Common myeloid progenitor, CD34-positive (primary cell): ENCODE measurements around the gene UBE3D.

Experiments used
- CTCF ChIA-PET: fragments of 350-600 bp; sonication (Branson Sonifier 250); formaldehyde crosslinking; loops from one replicate; lab custom pipeline; 2021; ENCODE audit warnings: antibody characterized with exemption; lab: Charles Lee
- POLR2A ChIA-PET: fragments of 350-600 bp; sonication (Branson Sonifier 250); formaldehyde crosslinking; loops from one replicate; lab custom pipeline; 2021; ENCODE audit warnings: antibody characterized with exemption; lab: Charles Lee
- DNase-seq, 3 donors: peaks; one replicate each; pipeline versions ENCODE4 v3.0.0 to v3.0.0-alpha.2; 2013
- H3K27ac ChIP-seq, 2 experiments: 1 replicate in 1 of 2; 2 replicates in 1 of 2; pipeline ENCODE4 v1.7.0; 2013; ENCODE audit warnings: inconsistent platforms in 2 of 2, low read length in 2 of 2, mild to moderate bottlenecking in 2 of 2, low read depth in 1 of 2, moderate library complexity in 1 of 2; ENCODE audit not compliant: severe bottlenecking in 2 of 2, insufficient read depth in 1 of 2, poor library complexity in 1 of 2
- H3K27me3 ChIP-seq, 5 experiments: replicated peaks in 2 of 5; 1 replicate in 3 of 5; 2 replicates in 2 of 5; pipeline versions ENCODE4 v1.6.1 to v1.7.0; 2013; ENCODE audit warnings: low read length in 4 of 5, mild to moderate bottlenecking in 2 of 5, moderate library complexity in 2 of 5, inconsistent platforms in 1 of 5; ENCODE audit not compliant: insufficient read depth in 5 of 5, control insufficient read depth in 4 of 5
- H3K36me3 ChIP-seq, 4 experiments: 1 replicate in 2 of 4; 2 replicates in 2 of 4; pipeline versions ENCODE4 v1.6.1 to v1.7.0; 2013; ENCODE audit warnings: low read length in 3 of 4, control low read depth in 1 of 4, mild to moderate bottlenecking in 1 of 4; ENCODE audit not compliant: control insufficient read depth in 4 of 4, insufficient read depth in 4 of 4
- H3K4me1 ChIP-seq, 4 experiments: 1 replicate in 3 of 4; 2 replicates in 1 of 4; pipeline versions ENCODE4 v1.6.1 to v1.7.1; 2013; ENCODE audit warnings: low read length in 3 of 4, mild to moderate bottlenecking in 3 of 4, control low read depth in 1 of 4, inconsistent platforms in 1 of 4, moderate library complexity in 1 of 4; ENCODE audit not compliant: control insufficient read depth in 4 of 4, insufficient read depth in 4 of 4; ENCODE audit errors: control extremely low read depth in 1 of 4
- H3K4me3 ChIP-seq, 7 experiments: 1 replicate in 4 of 7; 2 replicates in 3 of 7; pipeline versions ENCODE4 v1.5.1 to v1.7.0; 2013; ENCODE audit warnings: mild to moderate bottlenecking in 7 of 7, low read length in 6 of 7, moderate library complexity in 6 of 7, inconsistent platforms in 2 of 7, low read depth in 2 of 7, control low read depth in 1 of 7; ENCODE audit not compliant: insufficient read depth in 4 of 7, control insufficient read depth in 1 of 7; ENCODE audit errors: extremely low read depth in 1 of 7
- H3K9me3 ChIP-seq, 5 experiments: 1 replicate in 4 of 5; 2 replicates in 1 of 5; pipeline versions ENCODE4 v1.6.1 to v1.7.1; 2013; ENCODE audit warnings: low read length in 4 of 5, mild to moderate bottlenecking in 2 of 5, inconsistent platforms in 1 of 5, low read depth in 1 of 5, moderate library complexity in 1 of 5; ENCODE audit not compliant: control insufficient read depth in 4 of 5, insufficient read depth in 2 of 5; ENCODE audit errors: control extremely low read depth in 1 of 5
- WGBS: methylation state at CpG from one replicate; pipeline ENCODE4 v1.1.5; 2013; ENCODE audit not compliant: insufficient coverage; 5-methylcytosine and 5-hydroxymethylcytosine counted together

Gene UBE3D

GRCh38 chr6:83071023-83071422, 5.4 kb upstream of the UBE3D start:
- Histone ChIP-seq H3K4me1 (peaks cover 6 to 28% (median 18%) of the 10 kb centered on the region in 4 experiments), H3K9me3 (no peaks in the 10 kb centered on the region), H3K27me3 (no peaks in the 10 kb centered on the region), H3K4me3 (peak overlapping the region in 3 of 7 experiments; percentile 23 to 57 (median 25)), H3K27ac (no peak overlapping the region), H3K36me3 (peaks cover 0 to 4% (median 0%) of the 10 kb centered on the region in 4 experiments)
- CTCF ChIA-PET, result interaction anchor here (7.4 kb wide), 1 partner anchor 146 kb away, joined by 86 read pairs; no protein-coding TSS in a partner anchor
- DNase-seq, result peak; percentile 31 to 69 (median 56)
- 77% methylated on average over 4 of the region's 4 CpGs for WGBS
- POLR2A ChIA-PET, result no interaction called here

- Histone ChIP-seq H3K27ac (no peak overlapping the region), H3K4me1 (peaks cover 13 to 37% (median 28%) of the 10 kb centered on the region in 4 experiments), H3K9me3 (no peaks in the 10 kb centered on the region), H3K27me3 (no peaks in the 10 kb centered on the region), H3K36me3 (no peaks in the 10 kb centered on the region), H3K4me3 (no peak overlapping the region)
- DNase-seq, result no peak
- ChIA-PET POLR2A (no interaction called here), CTCF (interaction anchor here (0.6 to 7.4 kb wide), 3 partner anchors 13 to 152 kb away, joined by 3 to 86 read pairs (median 5); no protein-coding TSS in a partner anchor)
Observed at GRCh38 chr6:83069633-83070032, 4.0 kb upstream of the UBE3D start.

GRCh38 chr6:83068616-83069015, 3.0 kb upstream of the UBE3D start:
- ChIA-PET POLR2A (interaction anchor here (0.6 kb wide), 1 partner anchor 35 kb away, joined by 3 read pairs; no protein-coding TSS in a partner anchor), CTCF (interaction anchor here (1.6 to 7.4 kb wide), 7 partner anchors 10 to 446 kb away, joined by 3 to 86 read pairs (median 7); no protein-coding TSS in a partner anchor)
- WGBS, result no CpG with 5 or more reads among the region's 6 CpGs
- H3K27me3 ChIP-seq, result no peaks in the 10 kb centered on the region
- peak in 1 of 3 donors; percentile 16 for DNase-seq
- no peaks in the 10 kb centered on the region for H3K36me3 ChIP-seq
- peak overlapping the region in 6 of 7 experiments; percentile 76 to 94 (median 88) for H3K4me3 ChIP-seq
- peaks cover 13 to 39% (median 32%) of the 10 kb centered on the region in 4 experiments for H3K4me1 ChIP-seq
- H3K9me3 ChIP-seq, result no peaks in the 10 kb centered on the region
- H3K27ac ChIP-seq, result peak overlapping the region; percentile 66 to 89

GRCh38 chr6:83067448-83068439, 2.1 kb upstream of the UBE3D start, which contains the start of gene DOP1A:
DOP1A (plus strand) TSS chr6:83067671; CDS start chr6:83096978, 29,307 bp downstream.
- under 1% methylated on average over 66 of the region's 78 CpGs for WGBS
- ChIA-PET CTCF (interaction anchor here (0.7 to 7.4 kb wide), 28 partner anchors 11 to 819 kb away, joined by 3 to 86 read pairs (median 6); partner anchors contain the start of genes PGM3 and RWDD2A), POLR2A (interaction anchor here (0.6 to 0.9 kb wide), 4 partner anchors 34 to 147 kb away, joined by 3 to 4 read pairs (median 3); no protein-coding TSS in a partner anchor)
- peaks cover 13 to 39% (median 32%) of the 10 kb centered on the region in 4 experiments for H3K4me1 ChIP-seq
- no peaks in the 10 kb centered on the region for H3K27me3 ChIP-seq
- H3K4me3 ChIP-seq, result peak within 1 kb of the TSS; percentile 76 to 94 (median 88)
- H3K27ac ChIP-seq, result peak within 1 kb of the TSS; percentile 66 to 89
- DNase-seq, result peak; percentile 95 to 98 (median 97)
- H3K9me3 ChIP-seq, result no peaks in the 10 kb centered on the region
- no peaks in the 10 kb centered on the region for H3K36me3 ChIP-seq

GRCh38 chr6:83062225-83062624, 3.4 kb downstream of the UBE3D start:
- Histone ChIP-seq H3K27me3 (no peaks in the 10 kb centered on the region), H3K9me3 (no peaks in the 10 kb centered on the region), H3K36me3 (peaks cover 0 to 15% (median 1%) of the 10 kb centered on the region in 4 experiments), H3K4me3 (no peak overlapping the region), H3K27ac (no peak overlapping the region), H3K4me1 (peaks cover 10 to 18% (median 13%) of the 10 kb centered on the region in 4 experiments)
- ChIA-PET POLR2A (no interaction called here), CTCF (interaction anchor here (6.8 kb wide), 1 partner anchor 7 kb away, joined by 73 read pairs; no protein-coding TSS in a partner anchor)
- DNase-seq, result no peak
- WGBS, result 100% methylated on average over 1 of the region's 1 CpG

- DNase-seq, result no peak
- Histone ChIP-seq H3K4me1 (peaks cover 8 to 17% (median 13%) of the 10 kb centered on the region in 4 experiments), H3K9me3 (no peaks in the 10 kb centered on the region), H3K4me3 (no peak overlapping the region), H3K27me3 (no peaks in the 10 kb centered on the region), H3K36me3 (peaks cover 0 to 21% (median 3%) of the 10 kb centered on the region in 4 experiments), H3K27ac (no peak overlapping the region)
- CTCF ChIA-PET, result no interaction called here
- POLR2A ChIA-PET, result no interaction called here
Observed at GRCh38 chr6:83061190-83061589, 4.5 kb downstream of the UBE3D start.
